Stomach (tissue), 4 donors: ENCODE measurements around the gene CXCL14.

Source experiments
- EP300 ChIP-seq: sonication (generic); formaldehyde crosslinking; IDR thresholded peaks from one replicate; pipeline ENCODE4 v1.6.1; 2017; ENCODE audit warnings: antibody characterized with exemption
- POLR2A ChIP-seq, 4 donors: fragments of 450-650 bp; IDR thresholded peaks; one replicate each; pipeline ENCODE4 v1.6.1; 2016; ENCODE audit warnings: antibody characterized with exemption in 4 of 4, control low read depth in 2 of 4, mild to moderate bottlenecking in 1 of 4, moderate library complexity in 1 of 4
- TF ChIP-seq, protein P1 (sequence below), 7 experiments: fragments of 450-650 bp in 4 of 7; fragments of 200-600 bp in 3 of 7; sonication (generic) in 3 of 7; IDR thresholded peaks; one replicate each; pipeline ENCODE4 v1.5.1; 2016 to 2019; ENCODE audit warnings: antibody characterized with exemption in 7 of 7, control low read depth in 2 of 7, mild to moderate bottlenecking in 1 of 7

GRCh38 chr5:135625961-135626360 is 47.2 kb upstream of the CXCL14 start:
- TF ChIP-seq, protein P1, sequence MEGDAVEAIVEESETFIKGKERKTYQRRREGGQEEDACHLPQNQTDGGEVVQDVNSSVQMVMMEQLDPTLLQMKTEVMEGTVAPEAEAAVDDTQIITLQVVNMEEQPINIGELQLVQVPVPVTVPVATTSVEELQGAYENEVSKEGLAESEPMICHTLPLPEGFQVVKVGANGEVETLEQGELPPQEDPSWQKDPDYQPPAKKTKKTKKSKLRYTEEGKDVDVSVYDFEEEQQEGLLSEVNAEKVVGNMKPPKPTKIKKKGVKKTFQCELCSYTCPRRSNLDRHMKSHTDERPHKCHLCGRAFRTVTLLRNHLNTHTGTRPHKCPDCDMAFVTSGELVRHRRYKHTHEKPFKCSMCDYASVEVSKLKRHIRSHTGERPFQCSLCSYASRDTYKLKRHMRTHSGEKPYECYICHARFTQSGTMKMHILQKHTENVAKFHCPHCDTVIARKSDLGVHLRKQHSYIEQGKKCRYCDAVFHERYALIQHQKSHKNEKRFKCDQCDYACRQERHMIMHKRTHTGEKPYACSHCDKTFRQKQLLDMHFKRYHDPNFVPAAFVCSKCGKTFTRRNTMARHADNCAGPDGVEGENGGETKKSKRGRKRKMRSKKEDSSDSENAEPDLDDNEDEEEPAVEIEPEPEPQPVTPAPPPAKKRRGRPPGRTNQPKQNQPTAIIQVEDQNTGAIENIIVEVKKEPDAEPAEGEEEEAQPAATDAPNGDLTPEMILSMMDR (IDR thresholded peaks at IDR 0.05) = no peak
- no peak for TF ChIP-seq EP300
- no peak for TF ChIP-seq POLR2A (IDR thresholded peaks at IDR 0.05)
